OCI-LY1 (cell line): ENCODE data around the gene OR12D2.
"Not testable (repeated sequence)": the region's sequence is repeated elsewhere in the genome, so short reads cannot be mapped to it uniquely, and the experiment has no call there.

ENCODE experiments used
- H2AFZ ChIP-seq: fragments of 200-600 bp; sonication (generic), shearing (Covaris generic); 2 replicates; pipeline ENCODE4 v1.6.0; 2014; ENCODE audit warnings: antibody characterized with exemption, mild to moderate bottlenecking, low read length
- H3F3A ChIP-seq: fragments of 200-600 bp; sonication (generic), shearing (Covaris generic); 2 replicates; pipeline ENCODE4 v1.6.0; 2014; ENCODE audit warnings: mild to moderate bottlenecking, antibody characterized with exemption, low read length, moderate library complexity; ENCODE audit not compliant: insufficient read depth
- H3K27ac ChIP-seq: fragments of 200-600 bp; sonication (generic); 2 replicates; pipeline ENCODE4 v1.5.1; 2014; ENCODE audit warnings: low read length, mixed run types, mild to moderate bottlenecking, low read depth; ENCODE audit not compliant: poor library complexity, severe bottlenecking
- H3K27me3 ChIP-seq: fragments of 200-600 bp; sonication (generic); 2 replicates; pipeline ENCODE4 v1.6.0; 2014; ENCODE audit warnings: antibody characterized with exemption, mild to moderate bottlenecking, low read length, moderate library complexity; ENCODE audit not compliant: insufficient read depth
- H3K36me3 ChIP-seq: fragments of 200-600 bp; sonication (generic); 2 replicates; pipeline ENCODE4 v1.6.1; 2014; ENCODE audit warnings: mild to moderate bottlenecking, antibody characterized with exemption, low read length, moderate library complexity, mixed read lengths; ENCODE audit not compliant: insufficient read depth
- H3K4me1 ChIP-seq: fragments of 200-600 bp; sonication (generic); 2 replicates; pipeline ENCODE4 v1.5.1; 2014; ENCODE audit warnings: mild to moderate bottlenecking, low read length, moderate library complexity; ENCODE audit not compliant: insufficient read depth, severe bottlenecking
- H3K4me2 ChIP-seq: fragments of 200-600 bp; sonication (generic), shearing (Covaris generic); 2 replicates; pipeline ENCODE4 v1.6.1; 2014; ENCODE audit warnings: low read length
- H3K4me3 ChIP-seq: fragments of 200-600 bp; sonication (generic); 2 replicates; pipeline ENCODE4 v1.5.1; 2014; ENCODE audit warnings: low read length, low read depth, mild to moderate bottlenecking, mixed read lengths; ENCODE audit not compliant: poor library complexity, severe bottlenecking
- H3K79me2 ChIP-seq: fragments of 200-600 bp; shearing (Covaris generic); 2 replicates; pipeline ENCODE4 v1.6.1; 2016; ENCODE audit warnings: mixed run types, low read length, mixed read lengths; ENCODE audit not compliant: insufficient read depth
- H3K9ac ChIP-seq: fragments of 200-600 bp; sonication (generic), shearing (Covaris generic); 2 replicates; pipeline ENCODE4 v1.6.1; 2014; ENCODE audit warnings: mild to moderate bottlenecking, low read length, mixed read lengths
- H3K9me2 ChIP-seq: fragments of 200-600 bp; sonication (generic), shearing (Covaris generic); 2 replicates; pipeline ENCODE4 v1.6.1; 2014; ENCODE audit warnings: low read depth, mild to moderate bottlenecking, low read length, mixed read lengths
- H3K9me3 ChIP-seq: fragments of 200-600 bp; shearing (Covaris generic); 2 replicates; pipeline ENCODE4 v1.6.1; 2014; ENCODE audit warnings: low read length, mixed read lengths
- H4K20me1 ChIP-seq: fragments of 200-600 bp; sonication (generic), shearing (Covaris generic); 2 replicates; pipeline ENCODE4 v1.6.0; 2016; ENCODE audit warnings: mild to moderate bottlenecking, low read length; ENCODE audit not compliant: insufficient read depth
- EZH2 ChIP-seq: fragments of 200-600 bp; sonication (generic), shearing (Covaris generic); IDR thresholded peaks from 2 replicates; pipeline ENCODE4 v1.8.0; 2017; ENCODE audit warnings: borderline replicate concordance, mixed run types, mild to moderate bottlenecking, antibody characterized with exemption, low read length, moderate library complexity, mixed read lengths
- TF ChIP-seq, protein P1 (sequence below): fragments of 200-600 bp; sonication (generic), shearing (Covaris generic); IDR thresholded peaks from 2 replicates; pipeline ENCODE4 v1.5.1; 2017; ENCODE audit warnings: mild to moderate bottlenecking, antibody characterized with exemption, low read length, moderate library complexity, mixed read lengths

Gene OR12D2, protein sequence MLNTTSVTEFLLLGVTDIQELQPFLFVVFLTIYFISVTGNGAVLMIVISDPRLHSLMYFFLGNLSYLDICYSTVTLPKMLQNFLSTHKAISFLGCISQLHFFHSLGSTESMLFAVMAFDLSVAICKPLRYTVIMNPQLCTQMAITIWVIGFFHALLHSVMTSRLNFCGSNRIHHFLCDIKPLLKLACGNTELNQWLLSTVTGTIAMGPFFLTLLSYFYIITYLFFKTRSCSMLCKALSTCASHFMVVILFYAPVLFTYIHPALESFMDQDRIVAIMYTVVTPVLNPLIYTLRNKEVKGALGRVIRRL

GRCh38 chr6:29395331-29395730 is at the start of gene OR12D2:
Gene OR12D2, plus strand, starts transcription at chr6:29395631. Its CDS starts 1,069 bp downstream, at chr6:29396700.
- no peaks in the 10 kb centered on the region for H3K27me3 ChIP-seq

GRCh38 chr6:29349348-29349747 is 46.1 kb upstream of the OR12D2 start:
- not testable (repeated sequence) for H3K27me3 ChIP-seq, H3K27ac ChIP-seq, H3K9me2 ChIP-seq, H2AFZ ChIP-seq, H3K9ac ChIP-seq, H3K9me3 ChIP-seq, H3K36me3 ChIP-seq, H3K4me1 ChIP-seq, H3K4me3 ChIP-seq, H4K20me1 ChIP-seq, H3K4me2 ChIP-seq, H3F3A ChIP-seq, H3K79me2 ChIP-seq

More at GRCh38 chr6:29395331-29395730, at the start of gene OR12D2:
- H3K36me3 ChIP-seq = no peaks in the 10 kb centered on the region
- no peak within 1 kb of the TSS for H3K4me3 ChIP-seq
- H3K4me2 ChIP-seq = no peak within 1 kb of the TSS
- H3K9me2 ChIP-seq = no peaks in the 10 kb centered on the region
- H3K27ac ChIP-seq = no peak within 1 kb of the TSS
- H3K9me3 ChIP-seq = no peaks in the 10 kb centered on the region
- H3K79me2 ChIP-seq = no peaks in the 10 kb centered on the region
- TF ChIP-seq, protein P1, sequence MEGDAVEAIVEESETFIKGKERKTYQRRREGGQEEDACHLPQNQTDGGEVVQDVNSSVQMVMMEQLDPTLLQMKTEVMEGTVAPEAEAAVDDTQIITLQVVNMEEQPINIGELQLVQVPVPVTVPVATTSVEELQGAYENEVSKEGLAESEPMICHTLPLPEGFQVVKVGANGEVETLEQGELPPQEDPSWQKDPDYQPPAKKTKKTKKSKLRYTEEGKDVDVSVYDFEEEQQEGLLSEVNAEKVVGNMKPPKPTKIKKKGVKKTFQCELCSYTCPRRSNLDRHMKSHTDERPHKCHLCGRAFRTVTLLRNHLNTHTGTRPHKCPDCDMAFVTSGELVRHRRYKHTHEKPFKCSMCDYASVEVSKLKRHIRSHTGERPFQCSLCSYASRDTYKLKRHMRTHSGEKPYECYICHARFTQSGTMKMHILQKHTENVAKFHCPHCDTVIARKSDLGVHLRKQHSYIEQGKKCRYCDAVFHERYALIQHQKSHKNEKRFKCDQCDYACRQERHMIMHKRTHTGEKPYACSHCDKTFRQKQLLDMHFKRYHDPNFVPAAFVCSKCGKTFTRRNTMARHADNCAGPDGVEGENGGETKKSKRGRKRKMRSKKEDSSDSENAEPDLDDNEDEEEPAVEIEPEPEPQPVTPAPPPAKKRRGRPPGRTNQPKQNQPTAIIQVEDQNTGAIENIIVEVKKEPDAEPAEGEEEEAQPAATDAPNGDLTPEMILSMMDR = no peak
- no peak for TF ChIP-seq EZH2
- no peaks in the 10 kb centered on the region for H3K4me1 ChIP-seq
- H3F3A ChIP-seq = no peaks in the 10 kb centered on the region
- no peaks in the 10 kb centered on the region for H4K20me1 ChIP-seq
- no peak within 1 kb of the TSS for H3K9ac ChIP-seq
- no peak within 1 kb of the TSS for H2AFZ ChIP-seq

DNA sequence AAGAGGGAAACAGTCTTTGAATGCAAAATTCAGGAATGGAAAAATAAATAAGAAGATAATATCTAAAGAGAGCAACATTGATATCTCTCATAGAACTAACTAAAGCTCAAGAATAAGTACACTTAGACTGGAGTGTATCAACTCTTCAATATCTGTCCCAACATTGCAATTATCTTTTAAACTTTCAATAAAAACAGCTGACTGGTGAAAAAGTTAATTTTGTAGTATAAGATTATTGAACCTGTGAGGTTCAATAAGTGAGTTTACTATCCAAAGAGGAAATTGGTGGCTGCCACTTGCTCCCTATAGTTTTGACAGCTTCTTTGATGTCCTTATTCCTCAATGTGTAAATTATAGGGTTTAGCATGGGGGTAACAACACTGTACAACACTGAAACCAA is 40.5 kb upstream of the OR12D2 start:
- Histone ChIP-seq H3K9me2 (no peaks in the 10 kb centered on the region), H3K4me1 (no peaks in the 10 kb centered on the region), H3K27me3 (no peaks in the 10 kb centered on the region), H3K4me3 (no peak overlapping the region), H3F3A (no peaks in the 10 kb centered on the region), H3K27ac (no peak overlapping the region), H4K20me1 (no peaks in the 10 kb centered on the region), H3K36me3 (no peaks in the 10 kb centered on the region), H3K9ac (no peak overlapping the region), H3K79me2 (no peaks in the 10 kb centered on the region), H3K4me2 (no peak overlapping the region), H3K9me3 (no peaks in the 10 kb centered on the region), H2AFZ (no peak overlapping the region)
- TF ChIP-seq, protein P1 = no peak
- no peak for TF ChIP-seq EZH2

- Histone ChIP-seq H4K20me1 (no peaks in the 10 kb centered on the region), H3K4me2 (no peak overlapping the region), H3K27me3 (no peaks in the 10 kb centered on the region), H3K36me3 (no peaks in the 10 kb centered on the region), H3K9me2 (no peaks in the 10 kb centered on the region), H3K9me3 (no peaks in the 10 kb centered on the region), H2AFZ (no peak overlapping the region), H3K79me2 (no peaks in the 10 kb centered on the region), H3K27ac (no peak overlapping the region), H3F3A (no peaks in the 10 kb centered on the region), H3K9ac (no peak overlapping the region), H3K4me3 (no peak overlapping the region), H3K4me1 (no peaks in the 10 kb centered on the region)
- TF ChIP-seq, protein P1 = no peak
- TF ChIP-seq EZH2 = no peak
Observed at GRCh38 chr6:29355603-29356002, 39.8 kb upstream of the OR12D2 start.
